WTC11 (cell line): ENCODE results near the gene VWA8. TPM values are rescaled to one million over a fixed set of nuclear protein-coding genes. Genes with fewer than 3 reads are reported as not detected.

ENCODE experiments used
- ATAC-seq: fragments of 200-7000 bp; cut with Tn5 transposase; 2 replicates; pipeline ENCODE4 v1.10.0; 2021; ENCODE audit warnings: mild to moderate bottlenecking, moderate library complexity
- CTCF ChIA-PET: fragments of 300-600 bp; sonication (Branson Sonifier 250); formaldehyde crosslinking; loops from one replicate; lab custom pipeline; 2021; ENCODE audit warnings: antibody characterized with exemption; lab: Charles Lee
- POLR2A ChIA-PET: fragments of 350-600 bp; sonication (Branson Sonifier 250); formaldehyde crosslinking; loops from one replicate; lab custom pipeline; 2021; ENCODE audit warnings: antibody characterized with exemption; lab: Charles Lee
- DNase-seq: peaks from one replicate; pipeline ENCODE4 v3.0.0; 2021; ENCODE audit warnings: low spot score
- H3K27ac Mint-ChIP-seq: 2 replicates; pipeline ENCODE4 v1.8.0; 2021; ENCODE audit warnings: mixed read lengths
- H3K27me3 Mint-ChIP-seq: 2 replicates; pipeline ENCODE4 v1.8.0; 2021; ENCODE audit warnings: low read depth, mild to moderate bottlenecking, moderate library complexity, mixed read lengths
- H3K36me3 Mint-ChIP-seq: 2 replicates; pipeline ENCODE4 v1.8.0; 2021; ENCODE audit warnings: mixed read lengths
- H3K4me1 Mint-ChIP-seq: 2 replicates; pipeline ENCODE4 v1.8.0; 2022; ENCODE audit warnings: mixed read lengths
- H3K4me3 Mint-ChIP-seq: 2 replicates; pipeline ENCODE4 v1.8.0; 2021; ENCODE audit warnings: mild to moderate bottlenecking, moderate library complexity, mixed read lengths
- H3K9me3 Mint-ChIP-seq: 2 replicates; pipeline ENCODE4 v1.8.0; 2021; ENCODE audit warnings: mixed read lengths
- CBFB ChIP-seq: sonication (generic); formaldehyde crosslinking; IDR thresholded peaks from 2 replicates; pipeline ENCODE4 v1.8.1; 2022; ENCODE audit warnings: mild to moderate bottlenecking, low read depth, missing genetic modification reagents
- CDX4 ChIP-seq: fragments of 250-450 bp; sonication (Bioruptor Pico); IDR thresholded peaks from 2 replicates; pipeline ENCODE4 v1.9.0; 2021; ENCODE audit warnings: moderate library complexity, mild to moderate bottlenecking, inconsistent platforms, borderline replicate concordance
- ERG ChIP-seq: fragments of 250-450 bp; sonication (Bioruptor Pico); IDR thresholded peaks from 2 replicates; pipeline ENCODE4 v1.8.0; 2021; ENCODE audit warnings: mild to moderate bottlenecking
- ESRRA ChIP-seq: sonication (generic); formaldehyde crosslinking; IDR thresholded peaks from 2 replicates; pipeline ENCODE4 v1.8.1; 2022; ENCODE audit warnings: mild to moderate bottlenecking, missing genetic modification reagents, borderline replicate concordance
- ETV6 ChIP-seq: sonication (generic); formaldehyde crosslinking; IDR thresholded peaks from 2 replicates; pipeline ENCODE4 v1.8.1; 2022; ENCODE audit warnings: mild to moderate bottlenecking, missing genetic modification reagents
- GTF2I ChIP-seq: fragments of 250-450 bp; sonication (Bioruptor Pico); conservative IDR thresholded peaks from 2 replicates; pipeline ENCODE4 v1.4.0; 2021; ENCODE audit warnings: mild to moderate bottlenecking
- IRF2 ChIP-seq: sonication (generic); formaldehyde crosslinking; IDR thresholded peaks from 2 replicates; pipeline ENCODE4 v1.8.0; 2022; ENCODE audit warnings: low read depth, missing genetic modification reagents, borderline replicate concordance
- MAX ChIP-seq: sonication (generic); formaldehyde crosslinking; IDR thresholded peaks from 2 replicates; pipeline ENCODE4 v1.8.0; 2022; ENCODE audit warnings: mild to moderate bottlenecking, missing genetic modification reagents
- MLX ChIP-seq: sonication (generic); formaldehyde crosslinking; IDR thresholded peaks from 2 replicates; pipeline ENCODE4 v1.8.1; 2023; ENCODE audit warnings: mild to moderate bottlenecking, missing genetic modification reagents, moderate library complexity
- OVOL2 ChIP-seq: fragments of 250-450 bp; sonication (Bioruptor Pico); IDR thresholded peaks from 2 replicates; pipeline ENCODE4 v1.9.0; 2021; ENCODE audit warnings: mild to moderate bottlenecking, borderline replicate concordance
- PREB ChIP-seq: sonication (generic); formaldehyde crosslinking; IDR thresholded peaks from 2 replicates; pipeline ENCODE4 v1.8.1; 2022; ENCODE audit warnings: mild to moderate bottlenecking, missing genetic modification reagents, moderate library complexity, borderline replicate concordance
- PRRX2 ChIP-seq: fragments of 250-450 bp; sonication (Bioruptor Pico); IDR thresholded peaks from 2 replicates; pipeline ENCODE4 v1.8.0; 2021; ENCODE audit warnings: mild to moderate bottlenecking
- SOX15 ChIP-seq: fragments of 250-450 bp; sonication (Bioruptor Pico); IDR thresholded peaks from 2 replicates; pipeline ENCODE4 v1.9.0; 2021; ENCODE audit warnings: mild to moderate bottlenecking
- STAT6 ChIP-seq: sonication (generic); formaldehyde crosslinking; conservative IDR thresholded peaks from 2 replicates; pipeline ENCODE4 v1.8.1; 2023; ENCODE audit warnings: mild to moderate bottlenecking, low read depth, missing genetic modification reagents, moderate library complexity
- TCF7 ChIP-seq: sonication (generic); formaldehyde crosslinking; IDR thresholded peaks from 2 replicates; pipeline ENCODE4 v1.8.0; 2022; ENCODE audit warnings: mild to moderate bottlenecking, low read depth, missing genetic modification reagents, moderate library complexity
- USF1 ChIP-seq: sonication (generic); formaldehyde crosslinking; IDR thresholded peaks from 2 replicates; pipeline ENCODE4 v1.8.0; 2022; ENCODE audit warnings: mild to moderate bottlenecking, missing genetic modification reagents
- ZMAT4 ChIP-seq: fragments of 250-450 bp; sonication (Bioruptor Pico); IDR thresholded peaks from 2 replicates; pipeline ENCODE4 v1.9.0; 2021; ENCODE audit warnings: mild to moderate bottlenecking
- ZNF219 ChIP-seq: sonication (generic); formaldehyde crosslinking; IDR thresholded peaks from 2 replicates; pipeline ENCODE4 v1.8.0; 2023; ENCODE audit warnings: missing genetic modification reagents, mild to moderate bottlenecking, borderline replicate concordance
- ZNF232 ChIP-seq: sonication (generic); formaldehyde crosslinking; IDR thresholded peaks from 2 replicates; pipeline ENCODE4 v1.8.0; 2022; ENCODE audit warnings: mild to moderate bottlenecking, missing genetic modification reagents
- ZNF317 ChIP-seq: sonication (generic); formaldehyde crosslinking; IDR thresholded peaks from 2 replicates; pipeline ENCODE4 v1.8.1; 2023; ENCODE audit warnings: low read depth, mild to moderate bottlenecking, moderate library complexity, missing genetic modification reagents, borderline replicate concordance
- ZNF425 ChIP-seq: fragments of 250-450 bp; sonication (Bioruptor Pico); conservative IDR thresholded peaks from 2 replicates; pipeline ENCODE4 v1.9.0; 2021; ENCODE audit warnings: mild to moderate bottlenecking
- ZNF512 ChIP-seq: sonication (generic); formaldehyde crosslinking; IDR thresholded peaks from 2 replicates; pipeline ENCODE4 v1.8.1; 2022; ENCODE audit warnings: missing genetic modification reagents, borderline replicate concordance
- total RNA-seq: library from RNA; stranded (reverse); gene quantifications from 3 replicates; pipeline ENCODE4 v1.2.3, GENCODE V29; 2021

VWA8 gene
- total RNA-seq, 1 experiment from 2014 or later: 19.9 TPM

- POLR2A ChIA-PET: no interaction called here
- H3K36me3 Mint-ChIP-seq: no peaks in the 10 kb centered on the region
- H3K4me3 Mint-ChIP-seq: no peak overlapping the region
- H3K4me1 Mint-ChIP-seq: peaks cover 36% of the 10 kb centered on the region
- no peaks in the 10 kb centered on the region for H3K9me3 Mint-ChIP-seq
- H3K27ac Mint-ChIP-seq: no peak overlapping the region
- DNase-seq: peak; percentile 35
- TF ChIP-seq ZNF232 (no peak), ETV6 (no peak), ZMAT4 (CRISPR knock-in tag) (no peak), ZNF219 (CRISPR knock-in tag) (no peak), CDX4 (CRISPR knock-in tag) (no peak), ZNF317 (CRISPR knock-in tag) (no peak), ZNF512 (CRISPR knock-in tag) (no peak), MLX (no peak), PREB (CRISPR knock-in tag) (no peak), ZNF425 (CRISPR knock-in tag) (no peak), PRRX2 (CRISPR knock-in tag) (no peak)
- CTCF ChIA-PET: interaction anchor here (1.3 kb wide), 1 partner anchor 29 kb away, joined by 4 read pairs; no protein-coding TSS in a partner anchor
- ATAC-seq: peak; percentile 46; the same call in 1 of the 2 replicates
- H3K27me3 Mint-ChIP-seq: no peaks in the 10 kb centered on the region
These were observed 263.3 kb downstream of the VWA8 start for GRCh38 chr13:41697578-41697977.

GRCh38 chr13:41696163-41697003 is 264.5 kb downstream of the VWA8 start:
- CTCF ChIA-PET: interaction anchor here (0.6 to 1.3 kb wide), 2 partner anchors 28 to 50 kb away, joined by 3 to 4 read pairs; no protein-coding TSS in a partner anchor
- Mint-ChIP-seq H3K4me3 (no peak overlapping the region), H3K27me3 (no peaks in the 10 kb centered on the region), H3K27ac (peak overlapping the region; percentile 38), H3K9me3 (no peaks in the 10 kb centered on the region), H3K4me1 (peaks cover 36% of the 10 kb centered on the region), H3K36me3 (no peaks in the 10 kb centered on the region)
- DNase-seq (no peak), ATAC-seq (peak; percentile 89)
- POLR2A ChIA-PET: no interaction called here
- TF ChIP-seq CBFB (CRISPR knock-in tag): no peak
- no peak for TF ChIP-seq GTF2I (CRISPR knock-in tag)
- TF ChIP-seq ESRRA (CRISPR knock-in tag): no peak
- TF ChIP-seq STAT6 (CRISPR knock-in tag): no peak
- no peak for TF ChIP-seq ERG (CRISPR knock-in tag)
- no peak for TF ChIP-seq OVOL2
- TF ChIP-seq TCF7 (CRISPR knock-in tag): no peak
- TF ChIP-seq IRF2 (CRISPR knock-in tag): no peak
- TF ChIP-seq MAX (CRISPR knock-in tag): no peak
- TF ChIP-seq SOX15 (CRISPR knock-in tag): no peak
- TF ChIP-seq USF1 (CRISPR knock-in tag): no peak
